ENCODE measurements around the gene UTF1.

Gene UTF1

GRCh38 chr10:133253361-133253955 lies 23.4 kb downstream of the UTF1 start:
- Mint-ChIP-seq H3K27ac (no peak overlapping the region), H3K4me3 (no peak overlapping the region), H3K4me1 (peaks cover 11% of the 10 kb centered on the region), H3K9me3 (no peaks in the 10 kb centered on the region), H3K36me3 (ENCODE audit: low read depth) (no peaks in the 10 kb centered on the region), H3K27me3 (ENCODE audit: low read depth) (peaks cover 25% of the 10 kb centered on the region)
- TF ChIP-seq CTCF (IDR thresholded peaks at IDR 0.05; ENCODE audit: unreplicated experiment in 3 of 3), result no peak

DNA sequence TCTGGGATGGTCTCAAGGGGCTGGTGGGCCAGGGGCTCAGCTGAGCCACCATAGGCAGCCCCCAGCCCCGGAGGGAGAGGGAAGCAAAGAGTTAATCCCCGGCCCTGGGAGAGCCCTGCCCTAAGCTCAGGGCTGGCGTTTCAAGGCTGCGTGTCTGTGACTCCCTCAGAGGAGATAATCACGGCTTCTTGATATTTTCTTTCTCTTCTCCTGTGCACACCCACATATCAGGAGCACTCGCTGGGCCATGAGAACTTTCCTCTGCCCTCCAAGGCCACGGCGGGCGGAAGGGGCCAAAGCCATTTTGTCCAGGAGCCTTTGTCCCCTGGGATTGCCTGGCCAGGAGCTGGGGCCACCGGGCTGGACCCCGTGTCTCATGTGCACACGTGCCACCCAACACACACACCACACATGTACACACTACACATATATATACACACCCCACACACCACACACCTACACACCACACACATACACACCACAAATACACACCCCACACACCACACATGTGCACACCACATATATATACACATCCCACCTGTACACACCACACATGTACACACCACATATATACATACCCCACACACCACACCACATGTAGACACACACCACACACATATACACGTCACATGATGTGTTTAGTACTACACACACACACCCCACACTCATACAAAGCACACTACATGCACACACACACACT lies 24.6 kb downstream of the UTF1 start:
- H3K36me3 Mint-ChIP-seq (ENCODE audit: low read depth), result no peaks in the 10 kb centered on the region
- peaks cover 19% of the 10 kb centered on the region for H3K27me3 Mint-ChIP-seq (ENCODE audit: low read depth)
- no peaks in the 10 kb centered on the region for H3K9me3 Mint-ChIP-seq
- no peak overlapping the region for H3K4me3 Mint-ChIP-seq
- no peak for TF ChIP-seq CTCF (IDR thresholded peaks at IDR 0.05; ENCODE audit: unreplicated experiment in 3 of 3)
- H3K4me1 Mint-ChIP-seq, result peaks cover 11% of the 10 kb centered on the region
- peak overlapping the region in 2 of 3 experiments; percentile 2 to 4 for H3K27ac Mint-ChIP-seq

DNA sequence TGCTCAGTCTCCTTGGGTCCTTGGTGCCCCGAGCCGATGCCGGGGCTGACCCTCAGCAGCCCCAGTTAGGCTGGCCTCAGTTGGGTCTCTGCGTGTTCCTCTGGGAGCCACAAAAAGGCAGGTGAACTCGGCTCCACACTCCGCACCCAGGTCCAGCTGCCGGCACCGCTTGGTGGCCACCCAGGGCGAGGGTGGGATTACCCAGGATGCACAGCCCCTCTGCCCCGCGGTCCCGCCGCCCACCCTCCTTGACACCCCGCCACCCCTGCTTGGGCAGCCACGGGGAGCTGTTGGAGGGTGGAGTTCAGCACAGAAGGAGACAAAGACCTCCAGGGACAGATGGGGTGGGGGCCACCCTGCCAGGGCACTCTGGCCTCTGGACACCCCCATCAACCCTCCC lies 25.3 kb downstream of the UTF1 start:
- no peaks in the 10 kb centered on the region for H3K9me3 Mint-ChIP-seq
- no peak overlapping the region for H3K4me3 Mint-ChIP-seq
- H3K27me3 Mint-ChIP-seq (ENCODE audit: low read depth), result peaks cover 18% of the 10 kb centered on the region
- TF ChIP-seq CTCF (IDR thresholded peaks at IDR 0.05; ENCODE audit: unreplicated experiment in 3 of 3), result no peak
- H3K4me1 Mint-ChIP-seq, result peaks cover 11% of the 10 kb centered on the region
- H3K36me3 Mint-ChIP-seq (ENCODE audit: low read depth), result no peaks in the 10 kb centered on the region
- H3K27ac Mint-ChIP-seq, result no peak overlapping the region

GRCh38 chr10:133257489-133258065 lies 27.6 kb downstream of the UTF1 start:
- H3K4me3 Mint-ChIP-seq, result peak overlapping the region in 2 of 3 experiments; percentile 4 to 45
- TF ChIP-seq CTCF (IDR thresholded peaks at IDR 0.05; ENCODE audit: unreplicated experiment in 3 of 3), result peak in 1 of 3 experiments; percentile 19
- no peaks in the 10 kb centered on the region for H3K9me3 Mint-ChIP-seq
- peaks cover 11% of the 10 kb centered on the region for H3K4me1 Mint-ChIP-seq
- no peak overlapping the region for H3K27ac Mint-ChIP-seq
- H3K27me3 Mint-ChIP-seq (ENCODE audit: low read depth), result peaks cover 15% of the 10 kb centered on the region
- no peaks in the 10 kb centered on the region for H3K36me3 Mint-ChIP-seq (ENCODE audit: low read depth)

GRCh38 chr10:133258066-133258817 lies 28.2 kb downstream of the UTF1 start:
- H3K4me3 Mint-ChIP-seq, result no peak overlapping the region
- peaks cover 11% of the 10 kb centered on the region for H3K4me1 Mint-ChIP-seq
- H3K27ac Mint-ChIP-seq, result no peak overlapping the region
- H3K36me3 Mint-ChIP-seq (ENCODE audit: low read depth), result no peaks in the 10 kb centered on the region
- no peaks in the 10 kb centered on the region for H3K9me3 Mint-ChIP-seq
- H3K27me3 Mint-ChIP-seq (ENCODE audit: low read depth), result peaks cover 15% of the 10 kb centered on the region
- TF ChIP-seq CTCF (IDR thresholded peaks at IDR 0.05; ENCODE audit: unreplicated experiment in 3 of 3), result no peak
